H1 (cell line): ENCODE data around the gene MYO1D. TPM values are rescaled to one million over a fixed set of nuclear protein-coding genes. Genes with fewer than 3 reads are reported as not detected.

Experiments
- CTCF ChIA-PET: fragments of 300-600 bp; sonication (Branson Sonifier 250); formaldehyde crosslinking; loops from one replicate; lab custom pipeline; 2021; ENCODE audit not compliant: partially characterized antibody; lab: Charles Lee
- POLR2A ChIA-PET: fragments of 300-600 bp; sonication (Branson Sonifier 250); formaldehyde crosslinking; loops from one replicate; lab custom pipeline; 2021; ENCODE audit warnings: inconsistent platforms; ENCODE audit not compliant: partially characterized antibody; lab: Charles Lee
- DNase-seq, 2 experiments: peaks; one replicate each; pipeline versions ENCODE4 v3.0.0 to v3.0.0-alpha.2; 2010 to 2022; ENCODE audit warnings: low spot score in 2 of 2, low read depth in 1 of 2, mixed read lengths in 1 of 2
- FAIRE-seq: peaks from 2 replicates; lab custom pipeline; 2011; peaks lifted over from hg19 to GRCh38; lab: Jason Lieb, UNC
- H2AFZ ChIP-seq: 2 replicates; pipeline ENCODE4 v1.8.1; 2012; ENCODE audit warnings: low read length, inconsistent platforms
- H2AK5ac ChIP-seq: 2 replicates; pipeline ENCODE4 v1.6.1; 2013; ENCODE audit warnings: low read depth, low read length
- H2BK120ac ChIP-seq: replicated peaks from 2 replicates; pipeline ENCODE3; 2013; ENCODE audit warnings: low read depth, low read length, inconsistent platforms
- H2BK12ac ChIP-seq: 2 replicates; pipeline ENCODE4 v1.6.1; 2013; ENCODE audit warnings: low read depth, low read length
- H2BK15ac ChIP-seq: 2 replicates; pipeline ENCODE4 v1.6.1; 2013; ENCODE audit warnings: low read length
- H2BK20ac ChIP-seq: 2 replicates; pipeline ENCODE4 v1.6.1; 2013; ENCODE audit warnings: low read length
- H2BK5ac ChIP-seq: 2 replicates; pipeline ENCODE4 v1.6.1; 2013; ENCODE audit warnings: low read depth, low read length
- H3K14ac ChIP-seq: 2 replicates; pipeline ENCODE4 v1.6.1; 2013; ENCODE audit warnings: inconsistent platforms; ENCODE audit not compliant: insufficient read length
- H3K18ac ChIP-seq: 2 replicates; pipeline ENCODE4 v1.6.1; 2013; ENCODE audit warnings: low read length; ENCODE audit errors: extremely low read depth
- H3K23ac ChIP-seq: 2 replicates; pipeline ENCODE4 v1.6.1; 2013; ENCODE audit warnings: inconsistent platforms; ENCODE audit not compliant: insufficient read length
- H3K23me2 ChIP-seq: 2 replicates; pipeline ENCODE4 v1.6.1; 2013; ENCODE audit warnings: low read depth, low read length
- H3K27ac ChIP-seq: 2 replicates; pipeline ENCODE4 v1.6.1; 2011; ENCODE audit warnings: low read depth, low read length, inconsistent platforms
- H3K27me3 ChIP-seq, 4 experiments: replicated peaks in 1 of 4; 1 replicate in 1 of 4; 2 replicates in 3 of 4; pipeline versions ENCODE4 v1.6.1 to v1.8.1; 2011 to 2013; ENCODE audit warnings: low read length in 3 of 4, mild to moderate bottlenecking in 3 of 4, inconsistent platforms in 2 of 4, mixed read lengths in 2 of 4, moderate library complexity in 1 of 4; ENCODE audit not compliant: control insufficient read depth in 3 of 4, insufficient read depth in 3 of 4; ENCODE audit errors: extremely low read depth in 1 of 4
- H3K36me3 ChIP-seq, 4 experiments: 2 replicates each; pipeline versions ENCODE4 v1.6.1 to v1.8.1; 2011 to 2013; ENCODE audit warnings: mild to moderate bottlenecking in 4 of 4, low read length in 3 of 4, moderate library complexity in 2 of 4, control low read depth in 1 of 4, inconsistent platforms in 1 of 4; ENCODE audit not compliant: insufficient read depth in 4 of 4, control insufficient read depth in 2 of 4
- H3K4ac ChIP-seq: replicated peaks from 2 replicates; pipeline ENCODE3; 2013; ENCODE audit warnings: low read length, low read depth, mixed read lengths, inconsistent platforms; ENCODE audit not compliant: insufficient read length
- H3K4me1 ChIP-seq, 4 experiments: replicated peaks in 1 of 4; 1 replicate in 1 of 4; 2 replicates in 3 of 4; pipeline versions ENCODE4 v1.6.1 to v1.8.1; 2011 to 2013; ENCODE audit warnings: low read length in 3 of 4, inconsistent platforms in 2 of 4, mixed read lengths in 1 of 4; ENCODE audit not compliant: insufficient read depth in 4 of 4, control insufficient read depth in 3 of 4
- H3K4me2 ChIP-seq, 2 experiments: 2 replicates each; pipeline versions ENCODE4 v1.6.1 to v1.8.1; 2011 to 2013; ENCODE audit warnings: low read depth in 2 of 2, low read length in 2 of 2, control low read depth in 1 of 2, inconsistent platforms in 1 of 2, mild to moderate bottlenecking in 1 of 2; ENCODE audit not compliant: insufficient read depth in 1 of 2
- H3K4me3 ChIP-seq, 4 experiments: fragments of 200-600, 300-600 bp in 1 of 4; sonication (generic), shearing (Covaris generic), sonication (Bioruptor Twin) in 1 of 4; 2 replicates each; pipeline versions ENCODE4 v1.5.1 to v1.8.1; 2011 to 2016; ENCODE audit warnings: low read length in 4 of 4, low read depth in 3 of 4, control low read depth in 2 of 4, inconsistent platforms in 2 of 4, mild to moderate bottlenecking in 2 of 4, mixed read lengths in 1 of 4, moderate library complexity in 1 of 4; ENCODE audit not compliant: insufficient read depth in 2 of 4; ENCODE audit errors: extremely low read depth in 1 of 4
- H3K56ac ChIP-seq: replicated peaks from 2 replicates; pipeline ENCODE3; 2013; ENCODE audit warnings: low read depth, mild to moderate bottlenecking, mixed read lengths, low read length, inconsistent platforms; ENCODE audit not compliant: insufficient read length
- H3K79me1 ChIP-seq: 2 replicates; pipeline ENCODE4 v1.6.1; 2013; ENCODE audit warnings: low read depth, low read length, control low read depth
- H3K79me2 ChIP-seq, 2 experiments: 2 replicates each; pipeline versions ENCODE4 v1.6.1 to v1.8.1; 2012 to 2013; ENCODE audit warnings: low read length in 2 of 2, mild to moderate bottlenecking in 2 of 2, inconsistent platforms in 1 of 2; ENCODE audit not compliant: insufficient read depth in 2 of 2, control insufficient read depth in 1 of 2
- H3K9ac ChIP-seq, 4 experiments: replicated peaks in 1 of 4; 1 replicate in 1 of 4; 2 replicates in 3 of 4; pipeline versions ENCODE4 v1.6.1 to v1.8.1; 2011 to 2013; ENCODE audit warnings: low read depth in 3 of 4, low read length in 3 of 4, control low read depth in 2 of 4, mild to moderate bottlenecking in 2 of 4, moderate library complexity in 2 of 4, inconsistent platforms in 1 of 4; ENCODE audit errors: extremely low read depth in 1 of 4
- H3K9me3 ChIP-seq, 2 experiments: 2 replicates each; pipeline versions ENCODE4 v1.6.1 to v1.8.1; 2012 to 2013; ENCODE audit warnings: mild to moderate bottlenecking in 2 of 2, moderate library complexity in 2 of 2, control low read depth in 1 of 2, inconsistent platforms in 1 of 2, low read depth in 1 of 2, low read length in 1 of 2, mixed read lengths in 1 of 2; ENCODE audit not compliant: insufficient read depth in 2 of 2
- H4K20me1 ChIP-seq, 2 experiments: replicated peaks in 1 of 2; 2 replicates each; pipeline versions ENCODE3 to v1.8.1; 2011 to 2013; ENCODE audit warnings: inconsistent platforms in 2 of 2, low read length in 2 of 2, mild to moderate bottlenecking in 1 of 2; ENCODE audit not compliant: insufficient read depth in 2 of 2, control insufficient read depth in 1 of 2
- H4K5ac ChIP-seq: 2 replicates; pipeline ENCODE4 v1.6.1; 2013; ENCODE audit warnings: low read length, low read depth, mixed read lengths, inconsistent platforms; ENCODE audit not compliant: insufficient read length
- H4K8ac ChIP-seq: 2 replicates; pipeline ENCODE4 v1.8.0; 2013; ENCODE audit warnings: mild to moderate bottlenecking, moderate library complexity, low read length, inconsistent platforms; ENCODE audit not compliant: insufficient read depth; ENCODE audit errors: extremely low read depth
- H4K91ac ChIP-seq: replicated peaks from 2 replicates; pipeline ENCODE3; 2013; ENCODE audit warnings: low read length, mixed read lengths, inconsistent platforms; ENCODE audit not compliant: insufficient read length
- CHD1 ChIP-seq: IDR thresholded peaks from 2 replicates; pipeline ENCODE4 v1.6.1; 2012; ENCODE audit warnings: low read depth, low read length, improper control_type of control experiment
- E2F6 ChIP-seq: IDR thresholded peaks from 2 replicates; pipeline ENCODE4 v1.6.1; 2012; ENCODE audit warnings: inconsistent platforms
- POLR2A ChIP-seq, 2 experiments: IDR thresholded peaks; 1 replicate in 1 of 2; 2 replicates in 1 of 2; pipeline ENCODE4 v1.6.1; 2011; ENCODE audit warnings: low read depth in 2 of 2, low read length in 2 of 2, mild to moderate bottlenecking in 2 of 2; ENCODE audit errors: control extremely low read depth in 1 of 2
- WGBS, 2 experiments: shearing (Covaris generic) in 1 of 2; methylation state at CpG; one replicate each; pipeline versions ENCODE4 v1.1.6 to v1.1.7; 2013 to 2015; ENCODE audit warnings: low lambda C conversion rate in 2 of 2, mixed read lengths in 2 of 2, inconsistent platforms in 1 of 2, low coverage in 1 of 2, missing lambda C conversion rate in 1 of 2; ENCODE audit not compliant: insufficient replicate concordance in 2 of 2, insufficient coverage in 1 of 2, insufficient read length in 1 of 2; ENCODE audit errors: extremely low coverage in 1 of 2, missing lambda C conversion rate in 1 of 2; 5-methylcytosine and 5-hydroxymethylcytosine counted together
- polyA plus RNA-seq, 7 experiments: library from polyadenylated mRNA; depleted of rRNA in 3 of 7; stranded (reverse) in 5 of 7; unstranded in 2 of 7; fragments of >200 nt in 5 of 7; fragments of 200-250 nt in 2 of 7; gene quantifications; 1 replicate in 5 of 7; 2 replicates in 1 of 7; 4 replicates in 1 of 7; pipeline versions ENCODE4 v1.2.1 to v1.2.3, GENCODE V29; 2011 to 2013; ENCODE audit warnings: missing spikeins in 2 of 7, mixed read lengths in 2 of 7
- total RNA-seq: library from RNA; stranded (reverse); fragmentation: NEBNext Ultra II Directional; extraction: Animal tissue kit (Norgen Biotek cat#: 25700); gene quantifications from 2 replicates; pipeline ENCODE4 v1.2.1, GENCODE V29; 2021
- TF ChIP-seq, protein P1 (sequence below): IDR thresholded peaks from 2 replicates; pipeline ENCODE4 v1.6.1; 2012; ENCODE audit warnings: inconsistent platforms

MYO1D gene
- total and polyA plus RNA-seq, 2 of the 8 experiments (the other 6 are each of a cell fraction or from before 2014, with no cell fraction given): 6.5 to 25.4 TPM

DNA sequence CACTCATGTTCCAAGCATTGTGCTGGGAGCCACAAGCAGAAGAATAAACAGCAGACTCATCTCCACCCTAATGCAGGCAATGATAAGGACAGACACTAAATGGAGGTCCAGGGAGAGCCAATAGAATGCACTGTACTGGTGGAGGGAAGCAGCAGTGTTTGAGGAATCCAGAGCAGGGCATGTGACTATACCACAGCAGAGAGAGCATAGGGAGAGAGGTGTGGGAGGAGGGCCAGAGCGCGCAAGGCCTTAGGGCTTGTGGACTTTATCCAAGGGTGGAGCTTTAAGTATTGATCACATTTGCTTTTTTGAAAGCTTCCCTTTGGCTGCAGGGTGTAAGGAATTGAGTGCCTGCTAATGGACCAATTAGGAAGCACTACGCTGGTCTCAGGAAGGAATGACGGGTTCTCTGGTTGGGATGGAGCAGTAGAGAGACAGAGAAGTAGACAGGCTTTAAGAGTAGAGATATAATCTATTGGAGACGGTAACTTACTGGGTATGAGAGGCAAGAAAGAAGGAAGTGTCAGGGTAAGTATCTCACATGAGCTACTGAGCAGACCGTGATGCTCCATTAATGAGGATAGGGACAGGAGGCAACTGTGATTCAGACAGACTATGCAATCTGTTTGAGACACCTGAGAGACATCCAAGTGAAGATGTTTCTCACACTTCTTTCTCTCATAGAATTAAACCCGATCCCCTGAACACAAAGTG lies 82.2 kb downstream of the MYO1D start:
- DNase-seq (no peak), FAIRE-seq (no peak)
- Histone ChIP-seq H3K27ac (no peak overlapping the region), H3K9ac (no peak overlapping the region), H3K4me3 (no peak overlapping the region), H2BK12ac (no peak overlapping the region), H4K5ac (no peak overlapping the region), H3K79me2 (no peaks in the 10 kb centered on the region), H3K9me3 (no peaks in the 10 kb centered on the region), H3K4ac (no peak overlapping the region), H3K4me1 (no peaks in the 10 kb centered on the region), H2AK5ac (no peak overlapping the region), H3K4me2 (no peak overlapping the region), H3K23ac (no peak overlapping the region), H3K56ac (no peak overlapping the region), H2AFZ (no peak overlapping the region), H2BK5ac (no peak overlapping the region; the same call in 1 of the 2 replicates), H3K36me3 (no peaks in the 10 kb centered on the region), H4K91ac (no peak overlapping the region), H2BK15ac (no peak overlapping the region), H4K8ac (no peak overlapping the region; the same call in 1 of the 2 replicates), H3K27me3 (no peaks in the 10 kb centered on the region), H2BK20ac (no peak overlapping the region), H3K18ac (no peak overlapping the region), H4K20me1 (no peaks in the 10 kb centered on the region), H3K79me1 (no peaks in the 10 kb centered on the region; the same call in 1 of the 2 replicates), H3K14ac (no peak overlapping the region), H2BK120ac (no peak overlapping the region), H3K23me2 (no peaks in the 10 kb centered on the region)
- TF ChIP-seq, protein P1, sequence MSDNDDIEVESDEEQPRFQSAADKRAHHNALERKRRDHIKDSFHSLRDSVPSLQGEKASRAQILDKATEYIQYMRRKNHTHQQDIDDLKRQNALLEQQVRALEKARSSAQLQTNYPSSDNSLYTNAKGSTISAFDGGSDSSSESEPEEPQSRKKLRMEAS: peak; percentile 29; the same call in 1 of the 2 replicates
- TF ChIP-seq POLR2A (IDR thresholded peaks at IDR 0.05; ENCODE audit: control extremely low read depth in 1 of 2, low read depth in 2 of 2, low read length in 2 of 2) (no peak), E2F6 (peak; percentile 76), CHD1 (no peak)
- CTCF ChIA-PET: interaction anchor here (0.6 to 5.0 kb wide), 10 partner anchors 12 to 180 kb away, joined by 3 to 34 read pairs (median 6); partner anchors contain the start of gene MYO1D
- WGBS, 2 experiments: 84% methylated on average over 7 of the region's 7 CpGs; no CpG with 5 or more reads in 1 of the 2 experiments
- POLR2A ChIA-PET: interaction anchor here (1.5 kb wide), 1 partner anchor 82 kb away, joined by 4 read pairs; the partner anchor contains the start of gene MYO1D
